ENCODE data around the gene MRPL33. TPM values are rescaled to one million over a fixed set of nuclear protein-coding genes. Genes with fewer than 3 reads are reported as not detected.

The MRPL33 gene
- polyA plus RNA-seq, 3 donors = 148 to 172 (median 153) TPM

GRCh38 chr2:27823569-27823968 is 52.0 kb downstream of the MRPL33 start:
- no peak for DNase-seq (ENCODE audit: extremely low read depth in 1 of 11, low read depth in 9 of 11, low spot score in 4 of 11)

DNA sequence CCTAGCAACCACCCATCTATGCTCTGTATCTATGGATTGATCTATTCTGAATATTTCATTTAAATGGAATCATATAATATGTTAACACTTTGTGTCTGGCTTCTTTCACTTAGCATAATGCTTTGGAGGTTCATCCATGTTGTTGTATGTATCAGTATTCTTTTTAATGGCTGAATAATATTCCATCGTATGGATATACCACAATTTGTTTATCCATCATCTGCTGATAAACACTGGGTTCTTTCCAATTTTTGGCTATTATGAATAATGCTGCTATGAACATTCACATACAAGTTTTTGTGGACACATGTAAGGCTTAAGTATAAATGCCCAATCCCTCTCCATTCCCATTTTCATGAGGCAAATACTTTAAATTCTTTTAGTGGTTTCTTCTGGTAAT is 52.9 kb downstream of the MRPL33 start:
- no peak for DNase-seq (ENCODE audit: extremely low read depth in 1 of 11, low read depth in 9 of 11, low spot score in 4 of 11)

DNA sequence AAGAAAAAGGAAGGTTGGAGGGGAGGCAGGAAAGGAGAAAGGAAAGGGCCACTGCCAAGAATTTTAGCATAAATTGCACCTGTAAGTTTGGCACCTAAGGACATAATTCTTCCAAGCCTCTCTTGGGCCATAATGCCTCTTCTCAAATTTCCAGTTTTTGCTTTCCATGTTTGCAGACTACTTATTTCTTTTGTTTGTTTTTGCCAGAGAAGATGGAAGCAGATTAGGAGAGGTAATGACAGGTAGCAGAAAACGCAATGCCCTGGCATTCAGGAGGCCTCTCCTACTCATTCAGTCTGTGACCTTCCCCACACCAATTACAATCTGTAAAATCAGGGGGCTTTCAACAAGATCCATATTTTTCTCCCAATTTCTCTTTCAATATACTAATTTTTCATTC is 56.8 kb downstream of the MRPL33 start:
- no peak for DNase-seq (ENCODE audit: extremely low read depth in 1 of 11, low read depth in 9 of 11, low spot score in 4 of 11)

Other genes starting within 250 kb of the MRPL33 start
- gene ZNF512, start 188.7 kb upstream of the MRPL33 start, polyA plus RNA-seq (ENCODE audit: insufficient read length in 3 of 3) = 10 to 100 TPM; 75.8 to 84.2 (median 76.3) TPM
- 10 to 100 TPM; 10.6 to 13.0 (median 12.9) TPM for gene CCDC121, start 142.7 kb upstream of the MRPL33 start, polyA plus RNA-seq (ENCODE audit: insufficient read length in 3 of 3)
- gene GPN1, start 142.7 kb upstream of the MRPL33 start, polyA plus RNA-seq (ENCODE audit: insufficient read length in 3 of 3) = 10 to 100 TPM; 51.0 to 66.7 (median 59.0) TPM
- gene SUPT7L, start 108.1 kb upstream of the MRPL33 start, polyA plus RNA-seq (ENCODE audit: insufficient read length in 3 of 3) = 10 to 100 TPM; 56.3 to 66.7 (median 60.5) TPM
- gene SLC4A1AP, start 107.8 kb upstream of the MRPL33 start, polyA plus RNA-seq (ENCODE audit: insufficient read length in 3 of 3) = 10 to 100 TPM; 31.7 to 36.2 (median 35.7) TPM
- gene RBKS, start 118.7 kb downstream of the MRPL33 start, polyA plus RNA-seq (ENCODE audit: insufficient read length in 3 of 3) = 1 to 10 TPM; 7.5 to 9.1 (median 8.8) TPM
- gene BABAM2, start 119.0 kb downstream of the MRPL33 start, polyA plus RNA-seq (ENCODE audit: insufficient read length in 3 of 3) = 10 to 100 TPM; 50.8 to 57.8 (median 56.1) TPM